Activated CD4-positive, alpha-beta memory T cell treated with anti-CD3 and anti-CD28 coated beads, Interleukin-2, amount 10 ng/mL, durations not matched to agents 7 days and 5 days (primary cell): ENCODE data around the gene GPER1. TPM values are rescaled to one million over a fixed set of nuclear protein-coding genes. Genes with fewer than 3 reads are reported as not detected.

Experiments
- CTCF ChIA-PET: fragments of 350-600 bp; sonication (Branson Sonifier 250); formaldehyde crosslinking; loops from one replicate; lab custom pipeline; 2021; ENCODE audit warnings: antibody characterized with exemption, inconsistent platforms; lab: Charles Lee
- POLR2A ChIA-PET: fragments of 350-600 bp; sonication (Branson Sonifier 250); formaldehyde crosslinking; loops from one replicate; lab custom pipeline; 2021; ENCODE audit warnings: antibody characterized with exemption; lab: Charles Lee
- DNase-seq: peaks from one replicate; pipeline ENCODE4 v3.0.0-alpha.2; 2020
- H3K27ac Mint-ChIP-seq: one replicate; pipeline ENCODE4 v1.8.0; 2021; ENCODE audit warnings: mild to moderate bottlenecking, mixed read lengths
- H3K27me3 Mint-ChIP-seq: one replicate; pipeline ENCODE4 v1.8.0; 2021; ENCODE audit warnings: mixed read lengths
- H3K36me3 Mint-ChIP-seq: one replicate; pipeline ENCODE4 v1.8.0; 2021; ENCODE audit warnings: low read depth, mixed read lengths
- H3K4me1 Mint-ChIP-seq: one replicate; pipeline ENCODE4 v1.8.0; 2021; ENCODE audit warnings: mixed read lengths
- H3K4me3 Mint-ChIP-seq: one replicate; pipeline ENCODE4 v1.8.0; 2021; ENCODE audit warnings: mild to moderate bottlenecking, mixed read lengths
- H3K9me3 Mint-ChIP-seq: one replicate; pipeline ENCODE4 v1.8.0; 2021; ENCODE audit warnings: mixed read lengths
- total RNA-seq, 2 experiments: library from RNA; stranded (reverse); gene quantifications; one replicate each; pipeline ENCODE4 v1.2.3, GENCODE V29; 2021

Gene GPER1
- total RNA-seq, 2 experiments from 2014 or later, result 0.15 TPM; not detected in 1

DNA sequence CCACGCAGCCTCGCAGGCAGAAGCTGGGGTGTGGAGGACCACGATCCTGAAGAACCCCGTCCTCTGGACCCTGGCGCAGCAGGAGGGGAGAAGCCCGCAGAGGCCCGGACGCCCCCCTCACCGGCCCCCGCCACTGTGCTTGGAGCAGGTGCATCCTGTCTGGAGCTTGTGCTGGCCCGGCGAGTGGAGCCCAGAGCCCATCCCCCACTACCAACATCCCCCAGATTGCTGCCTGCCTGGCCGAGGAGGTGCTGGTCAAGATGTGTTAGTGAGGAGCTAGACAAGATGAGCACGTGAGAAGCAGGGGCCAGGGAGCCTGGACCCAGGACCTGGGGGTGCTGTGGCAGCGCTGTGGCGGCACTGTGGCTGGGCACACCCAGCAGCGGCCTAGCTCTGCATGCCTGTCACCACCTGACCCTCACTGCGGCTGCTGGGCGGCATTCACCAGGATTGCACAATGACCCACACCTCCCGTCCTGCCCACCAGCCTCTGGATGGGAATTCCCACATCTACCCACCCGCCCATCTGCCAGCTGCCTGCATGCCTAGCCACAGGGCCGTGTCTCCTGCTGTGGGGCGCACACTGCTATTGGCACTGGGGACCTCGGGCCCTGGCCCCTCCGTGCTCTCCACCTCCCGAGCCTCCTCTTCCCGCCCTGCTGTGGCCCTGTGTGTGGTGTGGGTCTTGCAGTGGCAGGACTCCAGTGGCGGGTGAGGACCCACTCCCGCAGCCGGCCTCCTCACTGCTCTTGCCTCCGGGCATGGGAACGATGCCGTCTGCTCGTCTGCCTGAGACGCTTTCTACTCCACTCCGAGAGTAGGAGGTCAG, 31.7 kb upstream of the GPER1 start:
- ChIA-PET CTCF (interaction anchor here (0.6 to 3.1 kb wide), 4 partner anchors 9 to 63 kb away, joined by 3 to 14 read pairs (median 5); no protein-coding TSS in a partner anchor), POLR2A (no interaction called here)
- DNase-seq, result no peak
- Mint-ChIP-seq H3K4me3 (no peak overlapping the region), H3K9me3 (no peaks in the 10 kb centered on the region), H3K27ac (no peak overlapping the region), H3K36me3 (peaks cover 7% of the 10 kb centered on the region), H3K4me1 (peaks cover 30% of the 10 kb centered on the region), H3K27me3 (no peaks in the 10 kb centered on the region)

DNA sequence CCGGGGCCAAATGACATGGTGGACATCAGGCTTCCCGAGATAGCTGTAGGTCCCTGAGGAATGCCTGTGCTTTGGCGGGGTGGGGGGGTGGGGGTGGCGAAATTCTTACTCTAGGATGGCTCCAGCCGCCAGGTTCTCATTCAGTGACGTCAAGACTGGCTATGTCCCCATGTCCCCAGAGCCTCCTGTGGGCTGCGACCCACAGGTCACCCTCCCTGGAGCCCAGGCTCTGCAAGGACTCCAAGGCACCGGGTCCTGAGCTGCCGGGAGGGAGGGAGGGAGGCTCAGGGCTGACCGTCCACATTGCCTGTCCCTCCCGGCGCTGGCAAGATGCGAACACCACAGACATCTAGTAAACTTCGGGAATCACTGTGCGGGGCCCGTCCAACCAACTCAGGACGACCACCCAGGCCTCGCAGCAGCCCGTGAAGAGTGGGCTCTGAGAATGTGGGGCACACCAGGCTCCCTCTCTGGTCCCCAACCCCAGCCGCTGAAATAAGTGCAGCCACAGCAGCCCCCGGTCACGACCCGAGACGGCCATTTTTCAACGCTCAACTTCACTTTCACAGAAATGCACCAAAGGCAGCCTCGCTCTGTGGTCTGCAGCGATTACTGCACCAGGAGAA, 31.0 kb upstream of the GPER1 start:
- CTCF ChIA-PET, result interaction anchor here (0.6 to 3.1 kb wide), 3 partner anchors 10 to 64 kb away, joined by 3 to 14 read pairs (median 3); no protein-coding TSS in a partner anchor
- H3K36me3 Mint-ChIP-seq, result peaks cover 7% of the 10 kb centered on the region
- POLR2A ChIA-PET, result interaction anchor here (0.9 kb wide), 1 partner anchor 9 kb away, joined by 3 read pairs; no protein-coding TSS in a partner anchor
- no peak overlapping the region for H3K4me3 Mint-ChIP-seq
- no peaks in the 10 kb centered on the region for H3K9me3 Mint-ChIP-seq
- H3K27me3 Mint-ChIP-seq, result peaks cover under 1% of the 10 kb centered on the region
- H3K27ac Mint-ChIP-seq, result no peak overlapping the region
- H3K4me1 Mint-ChIP-seq, result peaks cover 30% of the 10 kb centered on the region
- no peak for DNase-seq

DNA sequence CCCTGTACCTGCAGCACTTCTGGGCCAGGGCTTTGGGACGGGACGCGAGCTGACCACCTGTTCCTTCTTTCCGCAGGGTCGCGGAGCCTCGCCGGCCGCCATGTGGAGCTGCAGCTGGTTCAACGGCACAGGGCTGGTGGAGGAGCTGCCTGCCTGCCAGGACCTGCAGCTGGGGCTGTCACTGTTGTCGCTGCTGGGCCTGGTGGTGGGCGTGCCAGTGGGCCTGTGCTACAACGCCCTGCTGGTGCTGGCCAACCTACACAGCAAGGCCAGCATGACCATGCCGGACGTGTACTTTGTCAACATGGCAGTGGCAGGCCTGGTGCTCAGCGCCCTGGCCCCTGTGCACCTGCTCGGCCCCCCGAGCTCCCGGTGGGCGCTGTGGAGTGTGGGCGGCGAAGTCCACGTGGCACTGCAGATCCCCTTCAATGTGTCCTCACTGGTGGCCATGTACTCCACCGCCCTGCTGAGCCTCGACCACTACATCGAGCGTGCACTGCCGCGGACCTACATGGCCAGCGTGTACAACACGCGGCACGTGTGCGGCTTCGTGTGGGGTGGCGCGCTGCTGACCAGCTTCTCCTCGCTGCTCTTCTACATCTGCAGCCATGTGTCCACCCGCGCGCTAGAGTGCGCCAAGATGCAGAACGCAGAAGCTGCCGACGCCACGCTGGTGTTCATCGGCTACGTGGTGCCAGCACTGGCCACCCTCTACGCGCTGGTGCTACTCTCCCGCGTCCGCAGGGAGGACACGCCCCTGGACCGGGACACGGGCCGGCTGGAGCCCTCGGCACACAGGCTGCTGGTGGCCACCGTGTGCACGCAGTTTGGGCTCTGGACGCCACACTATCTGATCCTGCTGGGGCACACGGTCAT, 30.3 kb upstream of the GPER1 start:
- H3K27ac Mint-ChIP-seq, result no peak overlapping the region
- H3K4me3 Mint-ChIP-seq, result no peak overlapping the region
- peaks cover 30% of the 10 kb centered on the region for H3K4me1 Mint-ChIP-seq
- DNase-seq, result no peak
- H3K9me3 Mint-ChIP-seq, result no peaks in the 10 kb centered on the region
- ChIA-PET CTCF (interaction anchor here (1.9 to 9.9 kb wide), 2 partner anchors 13 to 63 kb away, joined by 12 to 270 read pairs; partner anchors contain the start of gene GPR146), POLR2A (interaction anchor here (0.9 to 1.6 kb wide), 3 partner anchors 10 to 32 kb away, joined by 3 to 4 read pairs (median 3); no protein-coding TSS in a partner anchor)
- peaks cover 1% of the 10 kb centered on the region for H3K27me3 Mint-ChIP-seq
- H3K36me3 Mint-ChIP-seq, result peaks cover 7% of the 10 kb centered on the region

GRCh38 chr7:1058311-1058710, 29.6 kb upstream of the GPER1 start:
- no peak overlapping the region for H3K4me3 Mint-ChIP-seq
- peaks cover 1% of the 10 kb centered on the region for H3K27me3 Mint-ChIP-seq
- POLR2A ChIA-PET, result interaction anchor here (1.0 to 1.6 kb wide), 3 partner anchors 12 to 33 kb away, joined by 3 to 10 read pairs (median 4); no protein-coding TSS in a partner anchor
- CTCF ChIA-PET, result interaction anchor here (1.9 to 9.9 kb wide), 2 partner anchors 14 to 64 kb away, joined by 12 to 270 read pairs; partner anchors contain the start of gene GPR146
- no peaks in the 10 kb centered on the region for H3K9me3 Mint-ChIP-seq
- peak overlapping the region; percentile 31 for H3K27ac Mint-ChIP-seq
- DNase-seq, result no peak
- peaks cover 30% of the 10 kb centered on the region for H3K4me1 Mint-ChIP-seq
- H3K36me3 Mint-ChIP-seq, result peaks cover 7% of the 10 kb centered on the region

GRCh38 chr7:1058821-1059199, 29.1 kb upstream of the GPER1 start:
- Mint-ChIP-seq H3K4me3 (no peak overlapping the region), H3K27ac (peak overlapping the region; percentile 31), H3K27me3 (peaks cover 1% of the 10 kb centered on the region), H3K36me3 (peaks cover 7% of the 10 kb centered on the region), H3K4me1 (peaks cover 30% of the 10 kb centered on the region), H3K9me3 (no peaks in the 10 kb centered on the region)
- DNase-seq, result peak; percentile 58
- ChIA-PET POLR2A (interaction anchor here (1.0 to 1.6 kb wide), 3 partner anchors 12 to 34 kb away, joined by 3 to 10 read pairs (median 4); no protein-coding TSS in a partner anchor), CTCF (interaction anchor here (0.6 to 9.9 kb wide), 3 partner anchors 8 to 65 kb away, joined by 3 to 270 read pairs (median 12); partner anchors contain the start of gene GPR146)

GRCh38 chr7:1059200-1060091, 28.5 kb upstream of the GPER1 start:
- DNase-seq, result no peak
- peaks cover 1% of the 10 kb centered on the region for H3K27me3 Mint-ChIP-seq
- ChIA-PET CTCF (interaction anchor here (0.6 to 9.9 kb wide), 4 partner anchors 9 to 65 kb away, joined by 3 to 270 read pairs (median 8); partner anchors contain the start of gene GPR146), POLR2A (interaction anchor here (1.3 to 1.6 kb wide), 2 partner anchors 13 to 31 kb away, joined by 4 to 10 read pairs; no protein-coding TSS in a partner anchor)
- peak overlapping the region; percentile 31 for H3K27ac Mint-ChIP-seq
- H3K4me1 Mint-ChIP-seq, result peaks cover 26% of the 10 kb centered on the region
- H3K36me3 Mint-ChIP-seq, result peaks cover 7% of the 10 kb centered on the region
- no peak overlapping the region for H3K4me3 Mint-ChIP-seq
- H3K9me3 Mint-ChIP-seq, result no peaks in the 10 kb centered on the region

GRCh38 chr7:1060315-1061072, 27.4 kb upstream of the GPER1 start:
- Mint-ChIP-seq H3K36me3 (peaks cover 7% of the 10 kb centered on the region), H3K27ac (no peak overlapping the region), H3K4me3 (no peak overlapping the region), H3K4me1 (peaks cover 20% of the 10 kb centered on the region), H3K9me3 (no peaks in the 10 kb centered on the region), H3K27me3 (peaks cover 1% of the 10 kb centered on the region)
- POLR2A ChIA-PET, result no interaction called here
- DNase-seq, result no peak
- CTCF ChIA-PET, result interaction anchor here (1.2 to 9.9 kb wide), 2 partner anchors 16 to 66 kb away, joined by 3 to 270 read pairs; partner anchors contain the start of gene GPR146

DNA sequence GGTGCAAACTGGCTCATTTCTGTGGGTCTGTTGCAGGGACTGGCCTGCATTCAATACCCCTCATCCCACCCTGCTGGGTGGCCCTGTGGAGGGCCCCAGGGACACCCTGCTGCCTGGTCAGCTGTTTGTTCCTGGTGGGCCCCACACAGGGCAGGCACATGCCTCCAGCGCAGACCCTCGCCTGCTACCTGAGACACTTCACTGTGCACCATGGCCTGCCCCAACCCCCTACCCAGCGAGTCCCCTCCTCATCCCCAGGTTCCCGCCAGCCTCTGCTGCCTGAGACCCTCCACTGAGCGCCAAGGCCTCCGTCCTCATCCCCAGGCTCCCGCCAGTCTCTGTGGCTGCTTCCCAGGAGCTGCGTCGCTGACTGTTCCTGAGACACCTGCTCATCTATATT, 26.7 kb upstream of the GPER1 start:
- H3K27me3 Mint-ChIP-seq, result peaks cover 1% of the 10 kb centered on the region
- H3K36me3 Mint-ChIP-seq, result peaks cover 7% of the 10 kb centered on the region
- no peaks in the 10 kb centered on the region for H3K9me3 Mint-ChIP-seq
- POLR2A ChIA-PET, result interaction anchor here (0.8 kb wide), 1 partner anchor 83 kb away, joined by 3 read pairs; no protein-coding TSS in a partner anchor
- peaks cover 21% of the 10 kb centered on the region for H3K4me1 Mint-ChIP-seq
- no peak overlapping the region for H3K4me3 Mint-ChIP-seq
- CTCF ChIA-PET, result interaction anchor here (9.9 kb wide), 1 partner anchor 67 kb away, joined by 270 read pairs; no protein-coding TSS in a partner anchor
- no peak overlapping the region for H3K27ac Mint-ChIP-seq
- no peak for DNase-seq

DNA sequence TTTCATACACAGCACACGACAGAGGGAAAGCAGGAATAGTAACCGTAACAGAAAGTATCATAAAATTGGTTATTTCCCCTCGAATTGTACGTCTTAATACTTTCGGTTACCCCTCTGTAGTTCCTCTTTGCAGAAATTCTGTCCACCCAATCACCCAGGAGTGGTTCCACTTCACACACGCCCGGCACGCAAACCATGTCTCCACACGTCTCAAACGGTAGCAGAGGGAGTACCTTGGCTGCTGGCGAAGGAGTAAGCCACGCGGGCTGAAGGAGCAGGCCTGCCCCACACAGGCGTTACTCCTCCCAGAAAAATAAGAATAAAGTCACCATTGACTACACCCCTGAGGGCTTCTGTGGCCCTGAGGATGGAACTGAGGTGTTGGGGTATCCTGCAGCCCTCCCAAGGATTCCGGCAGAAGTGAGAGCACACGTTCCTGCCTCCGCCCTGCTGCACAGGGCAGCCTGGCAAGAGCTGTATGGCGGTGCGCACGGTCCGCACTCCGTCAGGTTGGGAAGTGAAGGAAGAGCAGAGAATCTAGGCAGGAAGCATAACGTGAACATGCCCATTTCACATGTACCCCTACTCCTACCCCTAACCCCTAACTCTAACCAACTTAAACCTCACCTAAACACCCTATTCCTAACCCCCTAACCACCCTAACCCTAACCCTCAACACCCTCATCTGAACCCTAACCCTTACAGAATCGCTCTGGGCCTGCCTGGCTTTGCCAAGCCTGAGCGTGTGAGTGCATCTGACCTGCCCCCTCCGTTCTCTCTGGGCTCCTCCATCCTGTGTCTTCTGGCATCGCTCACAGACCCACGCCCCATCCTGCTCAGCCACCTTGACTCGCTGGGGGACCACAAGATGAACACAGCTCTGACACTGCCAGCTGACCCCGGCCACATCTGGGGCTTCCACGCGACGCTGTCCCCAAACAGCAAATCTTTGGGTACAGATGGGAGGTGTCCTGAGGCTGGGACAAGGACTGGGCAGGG, 25.3 kb upstream of the GPER1 start:
- ChIA-PET POLR2A (no interaction called here), CTCF (interaction anchor here (9.9 kb wide), 1 partner anchor 68 kb away, joined by 270 read pairs; no protein-coding TSS in a partner anchor)
- H3K27ac Mint-ChIP-seq, result no peak overlapping the region
- H3K4me3 Mint-ChIP-seq, result no peak overlapping the region
- H3K36me3 Mint-ChIP-seq, result peaks cover 7% of the 10 kb centered on the region
- H3K9me3 Mint-ChIP-seq, result no peaks in the 10 kb centered on the region
- H3K4me1 Mint-ChIP-seq, result peaks cover 21% of the 10 kb centered on the region
- no peak for DNase-seq
- peaks cover 1% of the 10 kb centered on the region for H3K27me3 Mint-ChIP-seq

GRCh38 chr7:1063361-1063760, 24.6 kb upstream of the GPER1 start:
- H3K27ac Mint-ChIP-seq, result no peak overlapping the region
- H3K27me3 Mint-ChIP-seq, result peaks cover 1% of the 10 kb centered on the region
- POLR2A ChIA-PET, result no interaction called here

More at GRCh38 chr7:1063361-1063760, 24.6 kb upstream of the GPER1 start:
- CTCF ChIA-PET, result interaction anchor here (9.9 kb wide), 1 partner anchor 69 kb away, joined by 270 read pairs; no protein-coding TSS in a partner anchor
- no peak for DNase-seq
- Mint-ChIP-seq H3K4me3 (no peak overlapping the region), H3K36me3 (peaks cover 5% of the 10 kb centered on the region), H3K9me3 (no peaks in the 10 kb centered on the region), H3K4me1 (peaks cover 19% of the 10 kb centered on the region)
